Endothelial cell of umbilical vein (primary cell): ENCODE results near the gene GNB5.
"Not testable (repeated sequence)": the region's sequence is repeated elsewhere in the genome, so short reads cannot be mapped to it uniquely, and the experiment has no call there.

Source experiments
- CTCF ChIP-seq, 2 donors: IDR thresholded peaks; 1 replicate in 1 of 2; 2 replicates in 1 of 2; pipeline ENCODE4 v1.5.1; 2011; ENCODE audit warnings: low read length in 2 of 2, mild to moderate bottlenecking in 2 of 2, moderate library complexity in 2 of 2, control low read depth in 1 of 2, inconsistent platforms in 1 of 2, low read depth in 1 of 2; ENCODE audit not compliant: insufficient read depth in 1 of 2; ENCODE audit errors: extremely low read depth in 1 of 2
- EZH2 ChIP-seq: IDR thresholded peaks from 2 replicates; pipeline ENCODE4 v1.6.1; 2012; ENCODE audit warnings: borderline replicate concordance, low read depth, mild to moderate bottlenecking, moderate library complexity, low read length, inconsistent platforms; ENCODE audit not compliant: severe bottlenecking
- POLR2A ChIP-seq: IDR thresholded peaks from 2 replicates; pipeline ENCODE4 v1.6.1; 2012; ENCODE audit warnings: low read depth, mild to moderate bottlenecking, control low read depth, low read length
- POLR2AphosphoS5 ChIP-seq: IDR thresholded peaks from 2 replicates; pipeline ENCODE4 v1.6.1; 2012; ENCODE audit warnings: low read depth, mild to moderate bottlenecking, control low read depth, low read length, moderate library complexity; ENCODE audit not compliant: insufficient read depth

- TF ChIP-seq CTCF (IDR thresholded peaks at IDR 0.05; ENCODE audit: extremely low read depth in 1 of 2, insufficient read depth in 1 of 2, low read depth in 1 of 2, low read length in 2 of 2); POLR2AphosphoS5; POLR2A; EZH2: not testable (repeated sequence)
Measured at GRCh38 chr15:52083037-52083359, 108.2 kb downstream of the GNB5 start.
